Dendritic cell treated with granulocyte-macrophage colony-stimulating factor and Interleukin-4, amounts not matched to agents 40 ng/mL and 50 ng/mL, for 4 days (primary cell): Measurements from ENCODE around the gene SNX27.
"Not testable (repeated sequence)": the region's sequence is repeated elsewhere in the genome, so short reads cannot be mapped to it uniquely, and the experiment has no call there.

ENCODE experiments used
- H3K27ac Mint-ChIP-seq: one replicate; pipeline ENCODE4 v1.8.0; 2022; ENCODE audit warnings: mild to moderate bottlenecking, mixed read lengths
- H3K27me3 Mint-ChIP-seq: one replicate; pipeline ENCODE4 v1.8.0; 2022; ENCODE audit warnings: mild to moderate bottlenecking, mixed read lengths
- H3K36me3 Mint-ChIP-seq: one replicate; pipeline ENCODE4 v1.8.0; 2022; ENCODE audit warnings: low read depth, mixed read lengths
- H3K4me1 Mint-ChIP-seq: one replicate; pipeline ENCODE4 v1.8.0; 2022; ENCODE audit warnings: low read depth, mixed read lengths
- H3K4me3 Mint-ChIP-seq: one replicate; pipeline ENCODE4 v1.8.0; 2022; ENCODE audit warnings: mild to moderate bottlenecking, moderate library complexity, mixed read lengths
- H3K9me3 Mint-ChIP-seq: one replicate; pipeline ENCODE4 v1.8.0; 2022; ENCODE audit warnings: mixed read lengths
- intact Hi-C: fragments of 100-400 bp; cut with micrococcal nuclease; formaldehyde crosslinking; loops from one replicate; pipeline ENCODE4 v1.15.0; 2022

SNX27 gene

GRCh38 chr1:151638074-151638775, 26.4 kb downstream of the SNX27 start:
- peaks cover 33% of the 10 kb centered on the region for H3K4me1 Mint-ChIP-seq
- no peak overlapping the region for H3K4me3 Mint-ChIP-seq
- no peaks in the 10 kb centered on the region for H3K9me3 Mint-ChIP-seq
- peak overlapping the region; percentile 59 for H3K27ac Mint-ChIP-seq
- no peaks in the 10 kb centered on the region for H3K27me3 Mint-ChIP-seq
- peaks cover 25% of the 10 kb centered on the region for H3K36me3 Mint-ChIP-seq
- intact Hi-C loops = loop anchor here (10.0 kb wide), 1 partner anchor 47 kb away; no protein-coding TSS in a partner anchor

- H3K36me3 Mint-ChIP-seq = peaks cover 25% of the 10 kb centered on the region
- no peaks in the 10 kb centered on the region for H3K9me3 Mint-ChIP-seq
- H3K27me3 Mint-ChIP-seq = no peaks in the 10 kb centered on the region
- intact Hi-C loops = loop anchor here (10.0 kb wide), 1 partner anchor 46 kb away; no protein-coding TSS in a partner anchor
- peaks cover 27% of the 10 kb centered on the region for H3K4me1 Mint-ChIP-seq
- no peak overlapping the region for H3K4me3 Mint-ChIP-seq
- H3K27ac Mint-ChIP-seq = peak overlapping the region; percentile 35
Measured at GRCh38 chr1:151638812-151639211, 27.0 kb downstream of the SNX27 start.

GRCh38 chr1:151639466-151639865, 27.6 kb downstream of the SNX27 start:
- Mint-ChIP-seq H3K36me3 (peaks cover 29% of the 10 kb centered on the region), H3K4me3 (no peak overlapping the region), H3K4me1 (peaks cover 26% of the 10 kb centered on the region), H3K27ac (no peak overlapping the region), H3K27me3 (no peaks in the 10 kb centered on the region), H3K9me3 (no peaks in the 10 kb centered on the region)
- intact Hi-C loops = loop anchor here (10.0 kb wide), 1 partner anchor 45 kb away; no protein-coding TSS in a partner anchor

- intact Hi-C loops = no loop called here
- Mint-ChIP-seq H3K4me1 (peaks cover 30% of the 10 kb centered on the region), H3K27ac (no peak overlapping the region), H3K27me3 (no peaks in the 10 kb centered on the region), H3K36me3 (peaks cover 38% of the 10 kb centered on the region), H3K9me3 (no peaks in the 10 kb centered on the region), H3K4me3 (no peak overlapping the region)
Measured at GRCh38 chr1:151641229-151641628, 29.4 kb downstream of the SNX27 start.

- intact Hi-C loops, H3K4me3 Mint-ChIP-seq: not testable (repeated sequence)
Measured at GRCh38 chr1:151643085-151643484, 31.2 kb downstream of the SNX27 start.

GRCh38 chr1:151644001-151644400, 32.2 kb downstream of the SNX27 start:
- H3K4me3 Mint-ChIP-seq = no peak overlapping the region
- intact Hi-C loops = no loop called here
- no peaks in the 10 kb centered on the region for H3K9me3 Mint-ChIP-seq
- H3K27ac Mint-ChIP-seq = no peak overlapping the region
- H3K4me1 Mint-ChIP-seq = peaks cover 17% of the 10 kb centered on the region
- H3K36me3 Mint-ChIP-seq = peaks cover 48% of the 10 kb centered on the region
- H3K27me3 Mint-ChIP-seq = no peaks in the 10 kb centered on the region

More at GRCh38 chr1:151643085-151643484, 31.2 kb downstream of the SNX27 start:
- not testable (repeated sequence) for H3K27me3 Mint-ChIP-seq, H3K9me3 Mint-ChIP-seq, H3K27ac Mint-ChIP-seq
- peaks cover 25% of the 10 kb centered on the region for H3K4me1 Mint-ChIP-seq
- H3K36me3 Mint-ChIP-seq = peaks cover 46% of the 10 kb centered on the region

- peaks cover 38% of the 10 kb centered on the region for H3K4me1 Mint-ChIP-seq
- no peaks in the 10 kb centered on the region for H3K9me3 Mint-ChIP-seq
- H3K4me3 Mint-ChIP-seq = no peak overlapping the region
- intact Hi-C loops = no loop called here
- peaks cover 38% of the 10 kb centered on the region for H3K36me3 Mint-ChIP-seq
- H3K27me3 Mint-ChIP-seq = no peaks in the 10 kb centered on the region
- H3K27ac Mint-ChIP-seq = peak overlapping the region; percentile 82
Measured at GRCh38 chr1:151653397-151653796, 41.5 kb downstream of the SNX27 start.

- no peaks in the 10 kb centered on the region for H3K27me3 Mint-ChIP-seq
- H3K9me3 Mint-ChIP-seq = no peaks in the 10 kb centered on the region
- intact Hi-C loops = no loop called here
- H3K4me1 Mint-ChIP-seq = peaks cover 38% of the 10 kb centered on the region
- peak overlapping the region; percentile 82 for H3K27ac Mint-ChIP-seq
- H3K4me3 Mint-ChIP-seq = no peak overlapping the region
- H3K36me3 Mint-ChIP-seq = peaks cover 54% of the 10 kb centered on the region
Measured at GRCh38 chr1:151655371-151655770, 43.5 kb downstream of the SNX27 start.

GRCh38 chr1:151661751-151662150, 49.9 kb downstream of the SNX27 start:
- Mint-ChIP-seq H3K4me3 (no peak overlapping the region), H3K4me1 (peaks cover 29% of the 10 kb centered on the region), H3K27ac (peak overlapping the region; percentile 35), H3K9me3 (no peaks in the 10 kb centered on the region), H3K27me3 (no peaks in the 10 kb centered on the region), H3K36me3 (peaks cover 77% of the 10 kb centered on the region)
- intact Hi-C loops = loop anchor here (10.0 kb wide), 1 partner anchor 47 kb away; the partner anchor contains the start of gene SNX27

GRCh38 chr1:151668090-151668489, 56.2 kb downstream of the SNX27 start:
- Mint-ChIP-seq H3K36me3 (peaks cover 78% of the 10 kb centered on the region), H3K27ac (no peak overlapping the region), H3K4me3 (no peak overlapping the region), H3K9me3 (peaks cover 7% of the 10 kb centered on the region), H3K4me1 (peaks cover 35% of the 10 kb centered on the region), H3K27me3 (no peaks in the 10 kb centered on the region)
- intact Hi-C loops = loop anchor here (10.0 kb wide), 1 partner anchor 53 kb away; the partner anchor contains the start of gene SNX27

- Mint-ChIP-seq H3K27ac (peak overlapping the region; percentile 21), H3K4me1 (peaks cover 30% of the 10 kb centered on the region), H3K36me3 (peaks cover 83% of the 10 kb centered on the region)
- H3K4me3 Mint-ChIP-seq, intact Hi-C loops, H3K27me3 Mint-ChIP-seq, H3K9me3 Mint-ChIP-seq: not testable (repeated sequence)
Measured at GRCh38 chr1:151670036-151670675, 58.3 kb downstream of the SNX27 start.

- Mint-ChIP-seq H3K9me3 (peaks cover 7% of the 10 kb centered on the region), H3K4me1 (peaks cover 27% of the 10 kb centered on the region), H3K36me3 (peaks cover 80% of the 10 kb centered on the region), H3K27ac (no peak overlapping the region), H3K4me3 (no peak overlapping the region), H3K27me3 (no peaks in the 10 kb centered on the region)
- intact Hi-C loops = no loop called here
Measured at GRCh38 chr1:151673407-151673806, 61.6 kb downstream of the SNX27 start.

GRCh38 chr1:151680391-151680790, 68.5 kb downstream of the SNX27 start:
- Mint-ChIP-seq H3K36me3 (peaks cover 57% of the 10 kb centered on the region), H3K9me3 (no peaks in the 10 kb centered on the region), H3K27me3 (no peaks in the 10 kb centered on the region), H3K4me3 (no peak overlapping the region), H3K27ac (no peak overlapping the region), H3K4me1 (peaks cover 25% of the 10 kb centered on the region)
- intact Hi-C loops = loop anchor here (10.0 kb wide), 1 partner anchor 46 kb away; no protein-coding TSS in a partner anchor

GRCh38 chr1:151680826-151681225, 69.0 kb downstream of the SNX27 start:
- H3K27me3 Mint-ChIP-seq = no peaks in the 10 kb centered on the region
- peaks cover 59% of the 10 kb centered on the region for H3K36me3 Mint-ChIP-seq
- no peak overlapping the region for H3K27ac Mint-ChIP-seq
- H3K9me3 Mint-ChIP-seq = no peaks in the 10 kb centered on the region
- H3K4me1 Mint-ChIP-seq = peaks cover 25% of the 10 kb centered on the region
- intact Hi-C loops = loop anchor here (10.0 kb wide), 1 partner anchor 46 kb away; no protein-coding TSS in a partner anchor
- no peak overlapping the region for H3K4me3 Mint-ChIP-seq
